ENCODE measurements around the gene ABCA1.
"Not testable (repeated sequence)": the region's sequence is repeated elsewhere in the genome, so short reads cannot be mapped to it uniquely, and the experiment has no call there.

The ABCA1 gene

GRCh38 chr9:104944356-104944755 lies 16.4 kb upstream of the ABCA1 start:
- no peak for DNase-seq

DNA sequence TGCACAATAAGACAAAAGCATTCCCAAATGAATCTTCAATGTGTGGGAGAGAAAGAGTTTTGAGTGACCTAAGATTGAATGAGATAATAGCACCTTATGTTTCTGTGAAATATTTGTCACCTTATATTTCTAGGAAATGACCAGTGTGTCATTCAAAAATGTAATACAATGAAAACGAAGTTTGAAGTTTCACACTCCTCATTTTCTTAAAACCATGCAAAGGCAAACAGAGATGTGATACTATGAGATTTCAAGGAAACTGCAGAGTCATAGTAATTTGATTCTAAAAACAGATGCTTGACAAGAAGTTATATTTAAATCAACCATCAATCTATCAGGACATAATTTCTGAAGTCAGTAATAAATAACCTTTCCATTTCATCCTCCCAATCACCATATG lies 13.6 kb upstream of the ABCA1 start:
- no peak for DNase-seq

DNA sequence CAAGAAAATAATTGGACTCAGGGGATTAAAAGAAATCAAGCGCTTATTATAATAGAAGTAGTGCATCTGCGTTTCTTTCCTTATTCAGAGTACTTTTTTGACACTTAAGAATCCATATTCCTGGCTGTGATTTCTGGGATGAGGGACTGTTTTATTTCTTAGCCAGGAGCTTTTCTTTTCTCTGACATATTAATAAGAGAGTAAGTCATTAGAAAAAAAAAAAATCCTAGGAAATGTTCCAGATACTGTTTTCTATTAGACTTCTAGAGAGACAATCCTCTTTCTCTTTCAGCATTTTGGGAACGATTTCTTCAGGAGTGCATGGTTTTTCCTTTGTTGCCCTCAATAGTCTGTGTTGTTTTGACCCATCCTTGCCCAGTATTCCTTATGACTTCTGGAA lies 8.3 kb upstream of the ABCA1 start:
- no peak for DNase-seq

DNA sequence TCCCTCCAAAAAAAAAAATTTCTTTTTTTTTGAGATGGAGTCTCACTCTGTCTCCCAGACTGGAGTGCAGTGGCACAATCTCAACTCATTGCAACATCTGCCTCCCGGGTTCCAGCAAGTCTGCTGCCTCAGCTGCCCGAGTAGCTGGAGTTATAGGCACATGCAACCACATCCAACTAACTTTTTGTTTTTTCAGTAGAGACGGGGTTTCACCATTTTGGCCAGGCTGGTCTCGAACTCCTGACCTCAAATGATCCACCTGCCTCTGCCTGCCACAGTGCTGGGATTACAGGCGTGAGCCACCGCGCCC lies 7.5 kb upstream of the ABCA1 start:
- DNase-seq, result not testable (repeated sequence)

GRCh38 chr9:104934691-104935500 lies 6.9 kb upstream of the ABCA1 start:
- no peak for DNase-seq

DNA sequence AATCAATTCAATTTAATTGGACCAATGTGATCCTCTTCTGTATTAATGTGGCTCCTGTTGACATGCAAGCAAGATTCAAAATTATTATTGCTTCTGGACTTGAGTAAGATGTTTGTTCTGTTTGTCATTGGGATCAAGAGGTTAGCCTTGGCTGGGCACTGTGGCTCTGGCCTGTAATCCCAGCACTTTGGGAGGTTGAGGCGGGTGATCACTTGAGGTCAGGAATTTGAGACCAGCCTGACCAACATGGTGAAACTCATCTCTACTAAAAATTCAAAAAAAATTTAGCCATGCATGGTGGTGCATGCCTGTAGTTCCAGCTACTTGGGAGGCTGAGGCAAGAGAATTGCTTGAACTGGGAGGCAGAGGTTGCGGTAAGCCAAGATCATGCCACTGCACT lies 5.1 kb upstream of the ABCA1 start:
- DNase-seq, result not testable (repeated sequence)

DNA sequence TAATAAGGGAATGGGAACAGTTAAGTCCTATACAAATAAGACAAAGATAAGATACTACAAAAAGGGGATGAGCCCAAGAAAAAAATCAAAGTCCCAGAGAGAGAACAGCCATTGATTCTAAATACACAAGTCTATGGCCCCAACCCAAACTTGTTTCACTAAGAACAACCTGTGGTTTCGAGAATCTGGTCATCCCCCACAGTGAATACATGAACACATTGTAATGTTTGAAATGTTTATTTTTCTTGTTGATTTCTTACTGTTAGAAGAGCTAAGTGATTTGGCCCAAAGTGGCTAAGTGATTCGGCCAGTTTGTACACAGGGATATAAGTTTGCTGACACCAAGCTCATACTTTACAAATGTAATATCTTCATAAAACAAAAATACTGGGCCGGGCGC lies 3.3 kb upstream of the ABCA1 start:
- DNase-seq, result no peak

DNA sequence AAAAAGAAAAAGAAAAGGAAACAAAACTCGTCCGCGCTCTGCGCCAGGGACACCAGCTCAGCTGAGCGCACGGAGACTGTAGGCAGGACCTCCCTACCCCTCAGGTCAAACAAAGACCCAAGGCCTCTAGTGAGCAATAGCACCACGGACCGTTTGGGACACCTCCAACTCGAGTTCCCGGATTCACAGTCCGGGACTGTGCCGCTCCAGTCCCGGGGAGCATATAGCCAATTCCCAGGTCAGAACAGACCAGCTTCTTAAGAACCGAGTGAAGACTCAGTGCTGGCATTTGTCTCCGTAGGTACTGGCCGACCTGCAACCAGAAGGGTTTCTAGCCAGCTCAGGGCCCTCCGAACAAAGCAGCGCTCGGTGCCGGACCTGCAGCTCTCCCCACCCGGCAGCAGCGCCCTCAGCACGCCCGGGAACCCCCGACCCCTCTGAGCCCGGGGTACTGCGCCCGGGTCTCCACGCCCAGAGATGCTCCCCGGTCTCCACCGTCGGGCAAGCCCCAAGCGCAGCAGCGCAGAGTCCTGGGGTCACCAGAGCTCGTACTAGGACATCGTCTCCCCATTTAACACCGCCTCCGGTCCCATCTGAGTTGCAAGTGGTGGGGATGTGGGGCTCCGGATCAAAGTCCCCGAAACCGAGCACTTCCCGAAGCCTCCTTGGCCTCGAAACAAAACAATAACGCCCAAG lies 591 bp downstream of the ABCA1 start:
- DNase-seq, result peak in 1 of 2 experiments; percentile 12

- DNase-seq, result no peak
Observed at GRCh38 chr9:104923740-104924139, 4.2 kb downstream of the ABCA1 start.

DNA sequence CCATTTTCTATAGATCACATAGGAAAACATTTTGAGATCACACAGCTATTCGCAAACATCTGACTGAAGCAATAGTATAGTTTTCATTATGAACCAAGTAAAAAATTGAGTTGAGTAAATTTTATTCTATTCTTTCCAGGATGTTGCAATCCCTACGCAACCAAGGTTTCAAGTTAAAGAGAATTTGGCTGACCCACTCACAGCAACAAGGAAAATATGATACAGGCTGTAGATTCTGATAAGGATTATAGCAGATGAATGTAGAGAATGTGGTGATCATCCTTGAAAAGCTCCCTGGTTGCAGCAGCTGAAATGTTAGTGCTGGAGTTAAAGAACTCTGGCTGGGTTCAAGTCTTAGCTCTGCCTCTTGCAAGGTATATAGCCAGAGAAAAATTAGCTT lies 4.7 kb downstream of the ABCA1 start:
- DNase-seq, result no peak

- DNase-seq, result not testable (repeated sequence)
Observed at GRCh38 chr9:104922748-104923147, 5.2 kb downstream of the ABCA1 start.

DNA sequence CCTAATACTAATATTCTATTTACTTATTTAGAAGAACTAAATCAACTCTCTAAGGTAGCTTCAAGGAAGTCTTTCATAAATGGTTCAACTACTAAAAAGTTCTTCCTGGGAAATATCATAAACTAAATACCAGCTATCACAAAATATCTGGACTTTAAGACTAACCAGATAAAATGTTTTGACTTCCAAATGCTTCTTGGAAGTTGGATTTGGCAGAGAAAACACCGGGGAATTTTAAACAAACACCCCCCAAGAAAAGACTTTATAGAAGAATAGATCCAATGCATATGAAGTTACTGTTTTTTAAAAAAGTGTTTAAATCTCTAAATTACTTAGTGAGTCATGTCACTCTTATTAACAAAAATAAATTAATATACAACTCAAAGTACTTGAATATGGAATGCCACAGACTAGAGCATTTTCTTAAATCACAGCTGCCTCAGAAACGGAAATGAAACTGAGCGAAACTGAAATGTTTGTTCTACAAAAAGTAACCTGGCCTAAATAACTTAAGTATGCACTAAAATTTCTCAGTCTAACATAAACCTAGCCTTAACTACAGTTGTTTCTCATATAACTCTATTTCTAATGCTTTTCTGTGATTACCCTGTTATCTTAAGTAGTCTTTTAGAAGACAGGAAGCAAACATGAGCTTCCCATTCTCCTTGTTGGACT lies 6.8 kb downstream of the ABCA1 start:
- no peak for DNase-seq

DNA sequence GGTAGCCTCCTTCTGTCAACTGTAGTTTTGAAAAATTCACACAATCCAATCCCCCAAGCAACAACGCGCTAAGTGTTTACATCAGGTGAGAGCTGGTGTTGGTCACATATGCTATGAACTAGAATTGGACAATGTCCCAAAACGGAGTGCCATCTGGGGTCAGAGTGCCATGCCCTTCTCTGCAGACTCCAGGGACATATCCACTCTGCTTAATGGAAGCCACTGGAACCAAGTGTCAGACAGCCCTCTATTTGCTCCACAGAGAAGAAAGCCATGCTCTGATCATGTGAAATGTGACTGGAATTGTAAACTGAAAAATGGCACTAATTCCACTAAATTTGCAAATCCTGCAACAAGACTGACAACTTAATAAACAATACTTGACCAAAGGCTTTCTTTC lies 12.2 kb downstream of the ABCA1 start:
- no peak for DNase-seq

- DNase-seq, result no peak
Observed at GRCh38 chr9:104915049-104915448, 12.9 kb downstream of the ABCA1 start.

DNA sequence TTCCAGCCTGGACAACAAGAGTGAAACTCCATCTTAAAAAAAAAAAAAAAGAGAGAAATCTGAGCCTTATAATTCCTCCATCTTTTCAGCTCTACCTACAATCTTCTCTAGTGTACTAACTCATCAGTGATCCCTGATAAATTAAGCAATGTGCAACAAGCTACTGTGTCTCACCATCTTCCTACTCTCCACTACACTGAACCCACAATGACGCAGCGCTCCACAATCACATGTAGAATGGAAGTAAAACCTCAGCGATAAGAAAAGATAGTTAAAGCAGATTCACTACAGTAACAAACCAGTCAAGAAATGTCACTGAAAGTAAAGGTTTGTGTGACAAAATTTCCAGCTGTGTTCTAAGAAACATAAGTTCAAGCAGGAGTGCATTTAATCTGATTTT lies 13.5 kb downstream of the ABCA1 start:
- DNase-seq, result no peak

- DNase-seq, result no peak
Observed at GRCh38 chr9:104912606-104913005, 15.3 kb downstream of the ABCA1 start.

GRCh38 chr9:104911032-104911607 lies 16.8 kb downstream of the ABCA1 start:
- DNase-seq, result no peak

DNA sequence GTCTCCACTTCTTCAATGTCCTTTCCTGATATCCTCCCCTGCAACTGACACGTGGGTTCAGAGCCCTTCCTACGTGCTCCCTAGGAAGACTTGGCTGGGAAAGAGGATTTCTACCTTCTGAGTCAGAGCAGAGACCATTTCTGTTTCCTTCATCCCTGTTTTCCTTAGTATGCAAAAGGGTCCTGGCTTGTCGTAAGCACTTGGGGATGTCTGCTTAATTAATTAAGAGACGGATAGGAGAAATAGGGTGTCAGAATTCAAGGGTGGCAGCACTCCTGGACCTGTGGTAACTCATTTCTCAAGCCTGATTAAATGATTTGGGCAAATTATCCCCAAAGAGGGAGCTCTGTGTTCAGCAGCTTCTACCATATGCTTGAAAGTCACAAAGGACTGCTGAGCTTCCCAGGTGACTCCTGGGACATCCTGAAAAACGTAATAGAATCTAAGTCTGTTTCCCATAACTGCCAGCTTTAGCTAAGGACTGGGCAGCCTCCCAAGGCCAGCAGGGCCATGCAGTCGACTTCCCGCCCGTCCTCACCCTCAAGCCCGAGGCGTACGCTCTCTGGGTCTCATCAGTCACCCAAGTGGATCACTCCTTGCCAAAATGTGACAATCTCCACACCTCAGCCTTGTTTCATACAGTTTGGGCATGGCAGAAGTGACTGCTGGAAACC lies 20.5 kb downstream of the ABCA1 start:
- DNase-seq, result no peak

DNA sequence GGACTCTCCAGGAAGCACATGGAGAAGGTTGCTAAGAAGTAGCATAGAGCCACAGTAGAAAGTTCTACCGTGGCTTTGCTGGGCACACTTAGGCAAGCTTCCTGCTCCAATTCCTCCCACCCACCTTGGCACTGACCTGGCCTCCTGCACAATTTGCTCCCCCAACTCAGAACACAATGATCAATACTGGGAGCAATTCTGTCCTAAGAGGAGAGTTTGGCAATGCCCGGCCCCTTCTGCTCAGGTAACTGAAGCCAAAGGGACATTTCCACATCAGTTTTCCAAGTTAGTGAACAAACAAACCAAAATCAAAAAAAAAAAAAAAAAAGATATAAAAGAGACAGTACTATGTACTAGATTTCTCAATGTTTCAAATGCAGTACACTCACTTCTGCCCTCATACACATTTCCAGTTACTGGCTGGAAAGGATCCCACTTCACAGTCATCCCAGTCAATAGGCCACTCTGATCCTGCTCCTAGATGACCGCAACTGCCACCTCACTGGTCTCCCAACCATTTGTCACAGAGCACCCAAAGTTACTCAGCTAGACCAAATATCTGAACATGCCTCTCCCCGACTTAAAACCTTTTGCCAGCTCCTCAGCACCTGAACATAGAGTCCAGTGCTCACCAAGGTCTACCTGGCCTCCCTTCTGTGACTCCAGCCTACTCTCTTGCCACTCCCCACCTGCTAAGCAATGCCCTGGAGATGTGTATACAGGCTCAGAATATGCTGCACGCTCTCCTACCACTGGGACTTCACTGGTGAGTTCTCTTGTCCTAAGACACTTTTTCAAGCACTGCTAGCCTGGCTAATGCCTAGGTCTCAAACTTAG lies 21.3 kb downstream of the ABCA1 start:
- DNase-seq, result no peak

DNA sequence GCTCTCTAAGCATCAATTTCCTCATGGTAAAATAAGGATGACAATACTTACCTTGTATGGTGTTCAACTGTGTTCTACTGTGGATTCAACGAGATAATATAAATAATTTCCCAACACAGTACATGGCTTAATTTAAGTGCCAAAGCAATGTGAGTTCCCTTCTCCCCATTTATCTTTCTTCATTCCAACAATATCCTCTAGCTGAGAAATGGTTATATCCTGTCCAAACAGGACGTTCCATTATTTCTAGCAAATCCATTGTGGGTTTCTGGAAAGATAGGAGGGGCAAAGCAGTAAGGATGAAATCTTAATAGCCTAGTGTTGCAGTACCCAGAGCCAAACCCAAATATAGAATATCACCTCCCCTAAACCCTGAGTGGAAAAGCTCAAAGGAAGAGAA lies 22.0 kb downstream of the ABCA1 start:
- DNase-seq, result no peak

DNA sequence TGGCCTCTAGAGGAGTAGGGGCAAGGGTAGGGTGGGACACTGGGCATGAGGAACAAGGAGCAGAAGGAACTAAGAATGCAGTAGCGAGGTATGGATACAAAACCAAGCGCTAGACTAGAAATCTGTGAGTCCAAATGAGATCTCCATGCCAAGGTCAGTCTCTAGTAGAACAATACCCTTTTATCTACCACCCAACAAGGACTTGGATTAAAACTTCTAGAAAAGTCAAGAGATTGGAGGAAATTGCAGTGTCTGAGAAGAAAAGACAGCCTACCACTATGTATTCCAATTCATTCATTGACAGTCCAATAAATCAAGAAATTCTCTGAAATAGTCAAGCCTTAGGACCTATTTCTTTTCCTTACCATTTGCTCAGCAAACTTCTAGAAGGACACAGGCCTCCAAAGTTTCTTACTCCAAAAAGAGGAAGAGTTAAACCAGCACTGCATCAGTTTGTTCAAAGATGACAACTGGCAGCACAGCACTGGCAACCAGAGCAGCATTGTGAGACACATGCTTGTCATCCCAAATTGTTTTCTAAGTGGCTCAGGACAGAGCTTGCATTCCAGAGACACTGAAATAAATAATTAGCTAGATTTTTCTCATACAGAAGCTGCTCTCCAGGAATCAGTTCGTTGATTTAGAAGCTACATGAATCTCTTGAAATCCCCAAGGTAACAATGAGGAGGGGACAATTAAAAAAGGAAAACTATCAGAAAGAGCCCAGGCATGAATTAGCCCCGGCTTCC lies 22.6 kb downstream of the ABCA1 start:
- DNase-seq, result no peak

GRCh38 chr9:104903609-104904008 lies 24.3 kb downstream of the ABCA1 start:
- no peak for DNase-seq

All from stimulated activated CD4-positive, alpha-beta T cell treated with anti-CD3 and anti-CD28 coated beads, Interleukin-4, amount 100 ng/mL, for 4 hours (primary cell).